ENCODE measurements around the gene RPL22.

Gene RPL22

DNA sequence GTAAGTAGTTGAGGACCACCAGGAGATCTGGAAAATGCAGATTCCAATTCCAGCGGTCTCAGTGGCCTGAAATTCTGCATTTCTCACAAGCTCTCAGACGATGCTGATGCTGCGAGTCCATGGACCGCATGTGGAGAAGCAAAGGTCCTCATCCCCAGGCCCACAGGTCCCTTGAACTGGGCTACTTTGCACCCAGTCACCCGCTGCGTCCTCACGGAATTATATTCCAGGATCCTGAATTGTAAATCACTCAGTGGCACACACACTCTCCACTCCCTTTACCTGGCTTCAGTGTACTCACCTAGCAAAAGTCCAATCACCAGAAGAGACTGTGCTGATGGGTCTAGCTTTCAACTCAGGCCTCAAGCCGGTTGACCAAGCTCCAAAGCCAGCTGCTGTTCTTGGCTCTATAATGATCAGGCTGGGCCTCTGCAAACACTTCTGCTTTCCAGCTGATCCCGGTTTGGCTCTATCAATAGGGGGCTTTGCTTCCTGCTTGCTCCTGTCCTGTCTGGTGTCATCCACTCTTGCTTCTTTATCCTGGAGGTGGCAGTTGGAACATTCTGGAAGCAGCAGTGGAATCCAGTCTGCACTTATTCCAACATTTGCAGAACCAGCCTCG, 904 bp upstream of the RPL22 start:
- DNase-seq, result no peak

DNA sequence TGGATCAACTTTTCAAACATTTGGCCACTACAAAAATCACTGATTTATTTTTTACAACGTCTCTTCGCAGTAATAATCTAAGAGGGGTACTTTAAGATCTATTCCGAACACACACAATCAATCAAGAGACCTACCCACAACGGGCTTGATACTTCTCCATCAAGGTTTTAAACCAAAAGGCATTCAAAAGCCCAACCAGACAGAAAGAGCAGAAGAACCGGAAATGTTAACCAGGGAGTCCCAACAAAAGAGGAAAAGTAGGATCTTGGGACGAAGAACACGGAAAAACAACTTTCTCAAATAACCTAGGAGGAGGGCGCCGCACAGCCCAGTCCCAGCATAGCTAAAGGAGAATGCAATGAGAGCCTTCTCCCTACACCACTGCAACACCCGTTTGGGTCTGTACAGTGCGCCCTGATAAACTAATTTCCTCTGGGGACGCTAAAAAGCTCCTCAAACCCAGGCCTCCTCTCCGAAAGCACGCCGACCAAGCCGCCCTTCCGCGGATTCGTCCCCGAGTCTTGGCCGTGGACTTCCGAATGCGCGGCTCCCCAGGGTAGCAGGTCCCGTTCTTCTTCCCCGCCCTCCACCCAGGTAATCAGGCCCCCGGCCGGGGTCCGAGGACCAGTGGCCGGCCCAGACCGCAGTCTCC, 623 bp downstream of the RPL22 start:
- no peak for DNase-seq

DNA sequence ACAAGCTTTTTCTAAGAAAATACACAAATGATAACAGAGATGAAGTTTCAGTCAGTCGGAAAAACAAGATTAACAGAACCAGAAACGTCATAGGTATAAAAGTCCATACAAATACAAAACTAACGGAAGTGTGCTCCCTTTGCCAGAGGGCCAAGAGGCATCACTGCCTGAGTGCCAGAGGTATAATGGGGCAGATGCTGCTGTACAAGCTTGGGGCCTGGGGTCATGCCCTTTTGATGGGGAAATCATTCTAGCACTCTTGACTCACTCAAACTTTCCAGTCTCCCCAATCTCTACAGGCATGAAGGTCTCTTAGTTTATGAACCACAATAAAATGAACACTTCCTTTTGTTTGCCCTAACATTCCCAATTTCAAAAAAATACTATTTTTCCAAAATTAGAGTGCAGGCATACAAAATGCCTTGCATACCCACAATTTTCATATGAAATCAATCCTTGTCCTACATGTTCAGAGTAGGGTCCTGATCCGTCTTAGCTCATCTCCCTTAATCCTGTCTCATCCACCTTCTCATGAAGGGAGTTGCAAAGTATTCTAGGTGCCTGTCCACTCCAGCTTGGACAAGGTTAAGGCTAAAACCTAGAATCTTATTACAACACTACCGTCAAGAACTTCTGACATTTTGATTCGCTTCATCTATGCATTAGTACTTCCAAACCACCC, 1.5 kb downstream of the RPL22 start:
- DNase-seq, result no peak

DNA sequence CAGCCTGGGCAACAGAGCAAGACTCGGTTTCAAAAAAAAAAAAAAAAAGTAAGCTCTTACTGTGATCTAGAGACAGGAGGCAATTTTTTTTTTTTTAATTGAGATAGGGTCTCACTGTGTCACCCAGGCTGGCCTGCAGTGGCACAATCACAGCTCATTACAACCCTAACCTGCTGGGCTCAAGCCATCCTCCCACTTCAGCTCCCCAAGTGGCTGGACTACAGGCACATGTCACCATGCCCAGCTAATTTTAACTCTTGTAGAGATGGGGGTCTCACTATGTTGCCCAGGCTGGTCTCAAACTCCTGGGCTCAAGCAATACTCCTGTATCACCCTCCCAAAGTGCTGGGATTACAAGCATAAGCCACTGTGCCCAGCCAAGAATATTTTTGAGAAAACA, 7.4 kb downstream of the RPL22 start:
- DNase-seq, result no peak

DNA sequence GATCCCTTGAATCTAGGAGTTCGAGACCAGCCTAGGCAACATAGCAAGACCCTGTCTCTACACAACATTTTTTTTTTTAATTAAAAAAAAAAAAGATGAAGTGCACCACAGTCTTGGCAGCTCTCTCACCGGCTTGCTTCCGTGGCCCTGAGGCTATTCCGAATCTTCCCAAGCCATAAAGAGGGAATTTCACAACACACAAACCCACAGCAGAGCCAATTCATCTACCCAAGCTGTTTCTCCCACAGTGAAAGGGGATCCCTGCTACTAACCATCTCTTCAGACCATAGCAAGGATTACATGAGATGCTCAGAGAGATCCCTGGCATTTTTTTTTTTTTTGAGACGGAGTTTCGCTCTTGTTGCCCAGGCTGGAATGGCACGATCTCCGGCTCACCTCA, 10.9 kb downstream of the RPL22 start:
- no peak for DNase-seq

DNA sequence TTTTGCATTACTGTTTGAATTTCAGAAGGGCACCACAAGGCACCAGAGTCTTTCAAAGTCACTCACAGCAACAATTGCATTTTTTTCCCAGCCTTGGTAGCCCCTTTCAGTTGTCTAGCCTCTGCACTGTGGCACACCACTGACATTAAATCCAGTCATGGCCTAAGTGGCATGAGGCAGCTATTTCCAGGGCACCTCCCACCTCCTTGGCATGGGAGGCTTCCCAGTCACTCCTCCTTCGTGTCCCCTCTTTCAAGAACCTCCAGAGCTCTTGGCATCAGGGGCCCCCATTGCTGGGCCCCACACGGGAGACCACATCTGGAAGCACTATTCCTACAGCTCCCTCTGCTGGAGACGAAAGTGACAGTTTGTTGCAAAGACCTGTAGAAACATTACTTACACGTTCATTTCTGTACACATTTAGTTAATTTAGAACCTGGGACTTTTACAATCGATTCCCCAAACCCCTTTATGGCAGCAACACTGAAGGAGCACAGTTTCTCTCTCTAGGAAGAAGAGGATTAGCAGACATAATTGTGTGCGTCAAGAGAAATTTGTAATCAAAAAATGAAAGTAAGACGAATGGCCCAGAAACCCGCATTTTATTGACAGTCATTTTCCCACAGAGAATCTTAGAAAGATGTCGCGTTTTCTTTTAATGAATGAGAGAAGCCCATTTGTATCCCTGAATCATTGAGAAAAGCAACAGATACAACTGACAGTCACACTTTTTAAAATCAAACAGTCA, 13.6 kb downstream of the RPL22 start:
- DNase-seq, result no peak

DNA sequence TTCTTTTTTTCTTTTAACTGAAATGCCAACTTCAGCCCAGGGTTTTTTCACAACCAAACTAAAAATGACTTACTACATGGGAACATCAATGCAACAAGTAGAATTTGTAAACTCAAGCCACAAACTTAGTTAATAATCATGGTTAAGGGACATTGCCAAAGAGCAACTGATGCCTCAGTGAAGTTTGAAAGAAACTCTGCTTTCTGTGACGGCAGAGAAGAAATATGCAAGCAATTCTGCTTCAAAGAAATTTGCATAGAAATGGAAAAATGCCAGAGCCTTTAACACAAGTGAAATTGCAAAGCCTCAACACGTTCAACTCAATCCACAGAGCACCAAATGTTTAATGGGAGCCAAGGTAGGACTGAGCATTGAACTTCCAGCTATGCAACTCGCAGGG, 14.2 kb downstream of the RPL22 start:
- no peak for DNase-seq

DNA sequence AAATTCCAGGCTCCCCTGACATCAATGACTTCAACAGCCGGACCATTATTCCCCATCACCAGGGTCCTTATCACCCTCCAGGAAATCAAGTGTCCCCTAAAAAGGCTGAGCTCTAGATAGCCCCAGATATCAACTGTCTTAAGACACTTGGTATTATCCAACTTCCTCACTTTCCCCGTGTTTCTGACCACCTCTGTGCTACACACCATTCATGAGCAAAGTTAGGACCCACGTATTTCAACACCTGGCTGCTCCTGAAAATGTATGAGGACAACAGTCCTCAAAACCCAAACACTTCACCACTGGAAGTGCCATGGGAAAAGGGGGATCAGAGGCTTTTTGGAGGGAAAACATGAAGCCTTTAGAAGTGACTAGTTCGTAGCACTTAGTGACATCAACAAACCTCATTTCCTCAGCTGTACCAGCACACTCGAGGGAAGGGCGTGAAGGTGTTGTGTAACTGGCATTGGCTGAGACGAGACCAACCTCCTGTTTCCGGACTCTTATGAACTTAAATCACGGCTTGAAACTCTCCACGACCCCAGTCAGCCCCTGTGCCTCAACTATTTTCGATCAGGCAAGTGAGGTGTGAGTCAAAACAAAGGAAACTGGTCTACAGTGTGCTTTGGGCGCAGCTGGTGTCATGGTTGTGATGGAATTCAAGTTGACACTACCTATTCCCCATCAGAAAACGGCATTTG, 15.2 kb downstream of the RPL22 start:
- DNase-seq, result no peak

DNA sequence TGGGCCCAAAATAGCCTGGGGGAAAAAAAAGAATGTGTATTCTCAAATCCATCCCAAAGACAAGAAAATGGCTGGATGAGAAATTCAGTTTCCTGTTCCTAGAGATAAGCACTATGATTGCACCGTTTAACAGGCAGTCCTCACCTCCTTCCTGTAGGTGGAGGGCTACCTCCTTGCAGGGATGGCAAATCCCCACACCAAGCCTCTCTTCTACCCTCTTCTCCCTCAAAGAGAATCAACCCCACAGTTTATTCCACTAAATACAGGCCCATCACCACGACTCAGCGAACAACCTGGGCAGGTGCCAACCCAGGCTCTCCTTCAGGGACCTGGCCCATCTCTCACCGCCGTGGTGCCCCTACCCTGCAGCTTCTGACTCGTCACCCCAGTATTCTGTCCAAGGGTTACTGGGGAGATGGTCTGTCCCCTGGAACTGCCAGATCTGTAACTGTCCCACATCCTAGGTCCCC, 15.8 kb downstream of the RPL22 start:
- DNase-seq, result no peak

DNA sequence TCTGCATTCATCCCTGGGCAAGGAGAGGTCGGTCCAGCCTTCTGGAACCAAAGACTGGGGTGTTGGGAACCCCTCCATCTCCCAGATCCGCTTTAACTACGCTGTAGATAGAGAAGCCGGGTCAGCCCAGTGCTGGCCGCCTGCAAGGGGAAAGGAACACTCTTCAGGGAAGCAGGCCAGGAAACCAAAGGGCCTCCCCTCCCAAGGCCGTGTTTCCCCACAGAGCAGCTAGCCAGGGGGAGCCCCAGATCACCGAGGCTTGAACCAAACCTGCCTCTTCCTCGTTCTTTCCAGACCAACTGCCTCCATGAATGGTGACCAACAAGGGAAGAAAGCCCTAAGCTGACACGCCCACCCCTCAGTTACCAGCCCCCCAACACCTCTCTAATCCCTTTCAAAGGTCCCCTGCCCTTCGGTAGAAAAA, 18.0 kb downstream of the RPL22 start:
- DNase-seq, result no peak

DNA sequence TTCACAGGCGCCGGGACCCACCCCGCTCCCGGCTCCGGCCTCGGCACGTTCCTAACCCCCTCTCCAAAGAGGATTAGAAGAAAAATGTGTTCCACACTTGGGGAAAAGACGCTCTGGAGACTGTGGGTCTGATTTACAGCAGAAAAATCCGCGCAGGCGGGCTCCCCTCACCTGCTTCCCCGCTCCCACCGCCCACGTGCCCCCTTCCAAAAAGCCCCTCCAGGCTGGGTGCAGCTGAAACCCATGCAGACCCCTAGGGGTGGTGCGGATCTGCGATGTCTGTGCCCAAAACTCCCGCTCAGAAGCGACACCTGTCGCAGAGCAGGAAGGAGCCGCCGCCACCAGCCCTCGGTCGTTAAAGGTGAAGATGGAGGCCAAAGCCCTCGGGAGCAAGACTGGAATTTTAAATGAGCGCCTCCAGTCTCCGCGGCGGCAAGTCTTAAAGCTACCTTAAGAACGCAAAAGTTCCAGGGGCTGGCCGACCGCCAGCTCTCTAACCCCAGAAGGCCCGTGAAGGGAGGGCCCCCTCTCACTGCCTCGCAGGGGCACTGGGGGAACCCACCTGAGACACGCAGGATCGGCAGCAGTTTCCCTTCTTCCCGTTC, 18.6 kb downstream of the RPL22 start:
- DNase-seq, result no peak

DNA sequence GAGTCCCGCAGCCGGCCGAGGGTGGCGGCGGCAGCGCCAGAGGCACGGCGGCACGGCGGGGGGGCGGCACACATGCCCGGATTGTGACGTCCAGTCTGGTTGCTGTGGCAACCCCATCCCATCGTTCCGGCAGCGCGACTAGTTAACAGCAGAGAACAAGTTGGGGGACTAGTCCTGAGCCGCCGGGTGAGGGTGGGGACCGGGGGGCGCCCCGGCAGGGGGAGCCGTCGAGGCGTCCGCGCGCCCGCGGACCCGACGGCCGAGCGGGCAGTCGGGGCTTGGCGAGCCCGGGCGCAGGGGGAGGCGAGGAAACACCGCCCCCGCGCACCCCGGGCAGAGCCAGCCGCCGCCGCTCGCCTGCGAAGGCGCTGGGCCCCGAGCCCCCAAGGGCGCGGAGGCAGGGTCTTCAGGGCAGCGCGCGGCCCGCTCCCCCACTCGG, 19.1 kb downstream of the RPL22 start, which contains the start of gene CHD5:
Gene CHD5, minus strand, starts transcription at position 54 of the 439 bp plus-strand sequence. CDS start 298 bp downstream, outside the sequence.
- no peak for DNase-seq

DNA sequence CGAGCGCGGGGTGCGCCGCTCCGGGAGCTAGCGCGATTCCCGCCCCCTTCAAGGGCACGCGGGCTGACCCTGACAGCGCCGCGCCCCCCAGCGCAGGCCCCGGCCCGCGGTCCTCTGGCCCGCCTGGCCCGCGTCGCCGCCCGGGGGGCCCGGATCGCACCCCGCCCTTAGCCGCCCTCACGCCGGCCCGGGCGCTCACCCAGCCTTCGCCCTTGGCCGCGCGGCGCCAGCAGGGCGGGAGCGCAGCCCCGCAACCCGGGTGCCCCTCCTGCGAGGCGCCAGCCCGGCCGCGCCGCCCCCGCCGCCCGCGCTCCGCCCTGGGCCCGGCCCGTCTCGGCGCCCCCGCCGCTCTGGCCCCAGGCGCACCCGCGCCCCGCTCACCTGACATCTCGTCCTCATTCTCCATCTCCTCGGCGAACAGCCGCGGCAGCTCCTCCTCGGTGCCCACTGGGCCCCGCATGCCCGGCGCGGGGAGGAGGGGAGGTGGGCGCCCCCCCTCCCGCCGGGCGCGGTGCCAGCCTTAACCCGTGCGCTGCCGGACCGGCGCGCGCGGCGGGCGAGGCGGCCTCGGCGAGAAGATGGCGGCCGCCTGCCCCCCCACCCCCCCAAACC, 19.7 kb downstream of the RPL22 start:
- no peak for DNase-seq

DNA sequence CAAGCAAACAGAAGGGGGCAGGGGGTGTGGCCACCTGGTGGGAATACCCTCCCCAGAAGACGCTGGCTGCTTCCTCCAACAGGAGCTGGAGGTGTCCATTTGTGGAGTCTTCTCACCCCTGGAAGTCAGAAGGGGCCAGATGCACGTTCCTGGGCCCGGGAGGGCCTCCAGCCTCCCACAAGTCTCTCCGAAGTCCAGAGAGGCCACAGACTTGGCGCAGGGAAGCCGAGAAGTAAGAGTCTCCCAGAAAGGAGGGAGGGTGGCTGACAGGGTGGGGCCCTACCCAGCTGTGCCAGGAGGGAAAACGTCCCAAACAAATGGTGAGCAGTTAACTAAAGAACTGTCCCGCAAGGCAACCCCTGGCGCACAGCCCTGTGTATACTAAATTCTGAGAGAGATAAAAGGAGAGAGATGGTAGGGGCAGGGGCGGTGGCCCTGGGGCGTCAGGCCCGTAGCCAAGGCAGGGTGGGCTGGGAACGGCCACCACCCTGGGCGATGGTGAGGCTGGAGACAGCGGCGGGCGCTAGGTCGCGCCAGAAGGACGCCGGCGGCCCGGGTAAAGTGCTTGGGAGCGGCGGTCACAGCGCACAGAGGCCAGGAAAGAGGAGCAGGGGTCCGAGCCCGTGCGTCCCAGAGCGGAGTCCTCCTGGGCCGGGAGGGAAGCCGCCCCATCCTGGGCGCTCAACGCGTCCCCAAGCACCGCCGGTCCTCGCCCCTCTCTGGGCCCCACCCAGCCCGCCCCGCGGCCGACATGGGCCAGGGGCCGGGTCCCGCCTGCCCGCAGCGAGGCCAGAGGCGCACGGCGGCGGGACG, 20.4 kb downstream of the RPL22 start:
- no peak for DNase-seq

DNA sequence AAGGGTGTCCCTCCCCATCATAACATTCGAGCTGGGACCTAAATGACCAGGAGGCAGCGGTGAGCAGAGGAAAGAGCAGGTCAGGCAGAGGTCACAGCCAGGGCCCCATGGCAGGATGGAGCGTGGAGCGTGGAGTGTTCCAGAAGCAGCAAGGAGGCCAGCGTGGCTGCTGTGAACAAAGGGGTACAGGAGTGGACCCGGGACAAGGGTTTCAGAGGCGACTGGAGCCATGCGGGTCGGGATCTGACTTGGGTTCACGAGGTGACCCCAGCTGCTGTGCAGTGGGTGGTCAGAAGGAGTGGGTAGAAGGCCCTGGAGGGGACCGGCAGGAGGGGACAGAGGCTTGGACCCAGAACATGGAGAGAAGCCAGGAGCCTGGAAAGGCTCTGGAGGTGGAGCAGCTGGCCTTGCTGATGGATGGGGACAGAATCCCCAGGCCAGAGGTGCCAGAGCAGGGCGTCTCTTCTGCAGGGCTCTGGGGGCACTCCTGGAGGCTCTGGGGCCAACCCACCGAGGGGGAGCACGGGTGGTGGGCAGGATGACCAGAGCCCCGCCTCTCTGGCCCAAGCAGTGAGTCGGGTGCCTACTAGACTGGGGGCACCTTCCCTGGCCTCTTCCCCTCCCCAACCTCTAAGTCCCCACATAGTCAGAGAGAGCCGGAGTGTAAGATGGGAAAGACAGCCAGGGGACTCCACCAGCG, 21.6 kb downstream of the RPL22 start:
- DNase-seq, result no peak

DNA sequence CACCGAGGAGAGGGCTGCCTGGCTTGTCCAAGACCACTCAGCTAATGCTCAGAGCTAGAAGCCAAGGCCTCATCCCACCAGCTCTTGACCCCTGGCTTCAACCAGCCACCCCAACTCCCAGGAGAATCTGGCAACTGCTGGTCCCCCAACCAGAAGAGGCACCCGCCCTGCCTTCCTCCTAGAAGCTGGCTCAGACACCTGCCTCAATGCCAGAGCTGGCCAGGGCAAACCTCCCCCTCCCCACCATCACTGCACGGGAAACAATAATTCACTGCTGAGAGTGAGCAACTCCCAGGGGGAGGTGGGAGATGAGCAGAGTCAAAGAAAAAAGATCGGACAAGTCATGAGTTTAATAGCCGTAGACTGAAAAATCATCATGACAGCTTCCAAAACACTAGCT, 22.6 kb downstream of the RPL22 start:
- no peak for DNase-seq

DNA sequence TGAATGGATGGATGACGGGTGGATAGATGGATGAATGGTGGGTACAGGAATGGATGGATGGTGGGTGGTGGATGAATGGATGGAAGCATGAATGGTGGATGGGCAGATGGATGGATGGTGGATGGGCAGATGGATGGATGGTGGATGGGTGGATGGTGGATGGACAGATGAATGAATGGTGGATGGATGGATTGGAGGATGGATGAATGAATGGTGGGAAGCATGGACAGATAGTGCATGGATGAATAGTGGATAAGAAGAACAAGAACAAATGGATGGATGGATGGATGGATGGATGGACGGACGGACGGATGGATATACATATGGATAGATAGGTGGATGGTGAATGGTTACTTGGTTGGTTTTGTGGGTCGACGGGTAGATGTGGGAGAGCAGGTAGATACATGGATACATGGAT, 24.0 kb downstream of the RPL22 start:
- DNase-seq, result no peak

DNA sequence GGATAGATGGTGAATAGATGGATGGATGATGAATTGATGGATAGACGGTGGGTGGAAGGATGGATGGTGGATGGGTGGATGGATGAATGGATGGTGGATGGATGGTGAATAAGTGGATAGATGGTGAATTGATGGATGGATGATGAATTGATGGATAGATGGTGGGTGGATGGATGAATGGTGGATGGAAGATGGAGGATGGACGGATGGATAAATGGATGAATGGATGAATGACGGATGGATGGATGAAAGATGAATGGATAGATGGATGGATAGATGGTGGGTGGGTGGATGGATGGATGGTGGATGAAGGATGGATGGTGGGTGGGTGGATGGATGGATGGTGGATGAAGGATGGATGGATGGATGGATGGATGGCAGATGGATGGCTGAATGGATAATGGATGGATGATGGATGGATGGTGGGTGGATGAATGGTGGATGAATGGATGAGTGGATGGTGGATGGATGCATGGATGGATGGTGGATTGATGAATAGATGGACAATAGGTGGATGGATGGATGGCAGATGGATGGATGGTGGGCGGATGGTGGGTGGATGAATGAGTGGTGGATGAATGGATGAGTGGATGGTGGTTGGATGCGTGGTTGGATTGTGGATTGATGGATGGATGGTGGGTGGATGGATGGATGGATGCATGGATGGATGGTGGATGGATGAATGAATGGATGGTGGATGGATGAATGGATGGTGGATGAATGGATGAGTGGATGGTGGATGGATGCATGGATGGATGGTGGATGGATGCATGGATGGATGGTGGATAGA, 24.6 kb downstream of the RPL22 start:
- no peak for DNase-seq

DNA sequence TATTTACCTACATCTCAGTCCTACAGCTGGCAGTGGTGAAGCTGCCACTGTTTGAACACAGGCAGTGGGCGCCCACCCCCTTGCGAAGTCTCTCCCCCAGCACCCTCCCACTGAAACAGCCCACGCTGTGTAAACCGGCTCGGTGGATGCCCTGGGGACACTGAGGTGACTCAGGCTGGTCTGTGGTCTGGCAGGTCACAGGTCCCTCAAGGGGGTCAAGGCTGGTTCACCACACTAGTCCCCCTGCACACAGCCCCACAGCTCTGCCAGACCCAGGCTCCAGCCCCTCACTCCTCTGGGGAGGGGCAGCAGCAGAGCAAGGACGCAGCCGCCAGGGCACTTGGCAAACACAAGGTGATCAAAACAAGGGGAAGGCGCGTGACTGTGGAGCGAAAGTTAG, 26.8 kb downstream of the RPL22 start:
- no peak for DNase-seq

All from right hindlimb (tissue), 1 donor.